GM21786 (cell line): Measurements from ENCODE around the gene GRK6.

ENCODE experiments used
- ATAC-seq: cut with Tn5 transposase; IDR thresholded peaks from one replicate; pipeline ENCODE4 v1.9.1; 2021; ENCODE audit not compliant: unreplicated experiment

The GRK6 gene

DNA sequence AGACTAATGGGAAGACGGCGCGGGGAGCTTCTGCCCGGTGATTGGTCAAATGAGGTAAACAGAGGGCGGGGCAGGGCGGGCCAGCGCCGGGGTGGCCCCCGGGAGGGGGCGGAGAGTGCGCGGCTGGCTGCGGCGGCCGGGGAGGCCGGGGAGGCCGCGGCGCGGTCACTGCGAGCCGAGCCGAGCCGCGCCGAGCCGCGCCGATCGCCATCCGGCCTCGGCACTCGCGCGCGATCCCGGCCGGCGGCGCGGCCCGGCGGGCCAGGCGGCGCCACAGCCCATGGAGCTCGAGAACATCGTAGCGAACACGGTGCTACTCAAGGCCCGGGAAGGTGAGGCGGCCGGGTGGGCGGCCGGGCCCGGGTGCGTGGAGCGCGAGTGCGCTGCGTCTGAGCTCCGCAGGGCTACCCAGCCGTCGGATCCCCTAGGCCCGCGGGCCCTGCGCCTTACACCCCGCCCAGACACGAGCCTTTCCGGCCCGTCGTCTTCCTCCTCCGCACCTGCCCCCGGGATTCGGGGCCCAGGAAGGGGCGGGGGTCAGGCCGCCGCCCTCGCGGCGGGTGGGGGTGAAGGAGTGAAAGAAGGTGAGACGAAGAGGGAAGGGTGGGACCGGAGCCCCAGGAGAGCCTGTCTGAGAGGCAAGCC is at the start of gene GRK6:
Gene GRK6, plus strand, starts transcription at position 111 of the 645 bp plus-strand sequence. Its CDS starts 170 bp downstream, at position 281.
- peak; percentile 0 for ATAC-seq

DNA sequence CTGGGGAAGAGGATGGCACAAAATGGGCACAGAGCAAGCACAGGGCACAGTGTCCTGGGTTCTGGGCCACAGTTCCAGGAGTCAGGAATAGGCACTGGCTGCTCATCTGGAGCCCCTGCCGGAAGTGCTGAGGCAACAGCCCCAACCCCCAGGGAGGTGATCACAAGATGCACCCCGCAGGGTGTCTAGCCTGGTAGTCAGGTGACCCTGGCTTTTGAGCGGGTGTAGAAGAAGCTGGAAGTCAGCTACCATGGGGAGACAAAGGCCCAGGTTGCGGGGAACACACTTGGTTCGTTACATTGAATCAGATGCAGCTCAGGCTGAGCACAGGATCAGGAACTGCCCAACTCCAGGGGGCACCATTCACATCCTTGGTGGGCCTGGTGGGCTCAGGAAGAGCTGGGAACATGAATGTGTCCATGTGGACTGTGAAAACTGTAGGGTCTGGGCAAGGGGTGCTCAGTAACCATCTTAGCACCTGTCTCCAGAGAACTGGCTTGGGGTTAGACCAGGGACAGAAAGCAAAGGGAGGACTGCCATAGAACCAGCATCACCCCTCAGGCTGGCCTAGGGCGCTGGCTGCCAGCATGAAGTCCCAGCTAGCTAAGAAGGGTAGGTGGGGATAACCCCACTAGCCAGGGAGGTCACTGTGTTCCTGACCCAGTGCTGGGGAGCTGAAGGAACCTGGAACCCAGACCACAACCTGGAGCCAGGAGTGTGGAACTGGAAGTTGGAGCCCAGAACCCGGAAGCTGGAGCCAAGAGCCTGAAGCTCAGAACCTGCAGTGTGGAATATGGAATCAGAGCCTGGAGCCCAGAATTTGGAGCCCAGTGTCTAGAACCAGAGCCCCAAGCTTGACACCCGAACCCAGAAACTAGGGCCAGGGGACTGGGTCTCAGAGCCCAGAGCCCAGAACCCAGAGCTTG is 48.4 kb upstream of the GRK6 start:
- ATAC-seq, result no peak

- ATAC-seq, result peak; percentile 77
Measured at GRCh38 chr5:177378884-177379883, 47.3 kb upstream of the GRK6 start.

DNA sequence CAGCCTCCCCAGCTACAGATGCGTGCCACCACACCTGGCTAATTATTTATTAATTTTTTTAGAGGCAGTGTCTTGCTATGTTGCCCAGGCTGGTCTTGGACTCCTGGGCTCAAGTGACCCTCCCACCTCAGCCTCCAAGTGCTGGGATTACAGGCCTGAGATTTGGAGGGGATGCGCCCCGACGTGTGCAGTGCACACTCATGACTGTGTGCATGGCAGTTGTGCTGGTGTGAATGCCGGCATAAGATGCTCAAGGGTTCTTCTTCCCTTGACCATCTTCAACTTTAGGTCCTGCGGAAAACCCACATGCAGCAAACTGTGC is 45.7 kb upstream of the GRK6 start:
- ATAC-seq, result no peak

- ATAC-seq, result no peak
Measured at GRCh38 chr5:177382423-177383029, 44.0 kb upstream of the GRK6 start.

DNA sequence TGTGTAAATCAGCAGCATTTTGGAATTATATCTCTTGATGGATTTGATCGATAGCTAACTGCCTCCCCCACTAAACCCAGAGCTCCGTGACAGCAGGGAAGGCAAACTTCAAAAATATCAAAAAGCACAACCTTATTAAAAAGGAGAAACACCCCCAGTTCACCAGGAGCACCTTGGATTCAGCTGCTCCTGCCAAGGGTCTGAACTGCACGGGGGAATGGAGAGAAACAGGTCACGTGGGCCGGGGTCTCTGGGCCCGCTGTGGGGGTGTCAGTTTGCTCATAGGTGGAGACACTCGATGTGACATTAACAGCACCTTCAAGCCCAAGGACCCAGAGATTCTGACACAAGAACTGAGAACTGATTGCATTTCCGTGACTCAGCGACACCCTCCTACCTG is 43.3 kb upstream of the GRK6 start:
- ATAC-seq, result no peak

DNA sequence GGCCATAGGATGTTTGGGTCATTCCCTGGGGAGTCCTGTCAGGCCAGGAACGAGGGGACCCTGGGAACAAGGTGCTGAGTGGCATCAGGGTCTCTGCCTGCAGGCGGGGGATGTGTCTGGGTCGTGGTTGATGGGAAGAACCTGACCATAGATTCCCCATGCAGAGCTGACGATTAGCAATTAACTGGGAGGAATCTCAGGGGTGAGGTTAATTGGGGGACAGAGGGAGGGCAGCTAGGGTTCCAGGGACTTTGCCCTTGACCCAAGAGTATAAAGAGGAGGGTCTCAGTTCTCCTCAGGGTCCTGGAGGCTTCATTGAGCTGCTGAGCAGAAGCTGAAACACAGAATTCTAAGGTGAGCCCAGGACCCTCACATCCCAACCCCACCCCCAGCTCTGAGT is 42.3 kb upstream of the GRK6 start, which contains the start of gene SLC34A1:
Gene SLC34A1, plus strand, starts transcription at position 301 of the 400 bp plus-strand sequence. CDS start 1,308 bp downstream, outside the sequence.
- ATAC-seq, result no peak

GRCh38 chr5:177385720-177386119 is 40.8 kb upstream of the GRK6 start:
- no peak for ATAC-seq

GRCh38 chr5:177386542-177386941 is 39.9 kb upstream of the GRK6 start:
- ATAC-seq, result no peak

GRCh38 chr5:177387405-177387804 is 39.1 kb upstream of the GRK6 start:
- no peak for ATAC-seq

DNA sequence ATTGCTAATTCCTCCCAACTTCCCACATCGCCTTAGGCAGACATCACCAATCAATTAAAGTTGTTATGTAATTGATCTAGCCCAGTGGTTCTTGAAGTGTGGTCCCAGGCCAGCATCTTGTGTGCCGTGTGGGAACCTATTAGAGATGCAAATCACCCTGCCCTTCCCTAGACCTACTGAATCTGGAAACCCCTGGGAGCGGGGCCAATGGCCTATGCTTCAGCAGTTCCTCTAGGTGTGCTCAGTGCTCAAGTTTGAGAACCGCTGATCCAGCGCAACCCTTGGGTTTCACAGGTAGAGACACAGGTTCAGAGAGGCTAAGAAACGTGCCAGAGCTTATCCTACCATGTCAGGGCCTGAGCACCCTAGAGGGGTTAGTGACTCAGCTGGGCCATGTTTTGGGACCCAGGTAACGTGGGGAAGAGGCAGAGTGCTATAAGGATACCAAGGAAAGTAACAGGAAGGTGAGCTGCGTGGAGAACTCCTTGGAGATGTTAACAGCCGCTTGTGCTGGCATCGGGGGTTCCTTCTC is 37.9 kb upstream of the GRK6 start:
- no peak for ATAC-seq

GRCh38 chr5:177389241-177390169 is 37.0 kb upstream of the GRK6 start:
- peak; percentile 54 for ATAC-seq

GRCh38 chr5:177390363-177391300 is 35.8 kb upstream of the GRK6 start:
- ATAC-seq, result peak; percentile 55

DNA sequence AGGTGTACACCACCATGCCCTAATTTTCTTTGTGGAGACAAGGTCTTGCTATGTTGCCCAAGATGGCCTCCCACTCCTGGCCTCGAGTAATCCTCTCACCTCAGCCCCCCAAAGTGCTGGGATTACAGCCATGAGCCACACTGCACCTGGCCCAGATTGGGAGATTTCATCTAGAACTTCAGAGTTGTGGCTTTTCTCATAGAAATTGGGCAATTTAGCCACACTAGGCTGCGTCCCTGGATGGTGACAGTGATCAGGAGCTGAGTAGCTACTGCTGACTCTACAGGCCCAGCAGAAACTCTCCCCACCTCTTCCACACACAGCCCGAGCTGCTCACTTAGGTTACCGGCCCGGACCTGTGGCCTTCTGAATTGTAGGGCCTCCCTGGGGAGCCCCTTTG is 33.7 kb upstream of the GRK6 start:
- ATAC-seq, result no peak

GRCh38 chr5:177393206-177393765 is 33.2 kb upstream of the GRK6 start:
- no peak for ATAC-seq

DNA sequence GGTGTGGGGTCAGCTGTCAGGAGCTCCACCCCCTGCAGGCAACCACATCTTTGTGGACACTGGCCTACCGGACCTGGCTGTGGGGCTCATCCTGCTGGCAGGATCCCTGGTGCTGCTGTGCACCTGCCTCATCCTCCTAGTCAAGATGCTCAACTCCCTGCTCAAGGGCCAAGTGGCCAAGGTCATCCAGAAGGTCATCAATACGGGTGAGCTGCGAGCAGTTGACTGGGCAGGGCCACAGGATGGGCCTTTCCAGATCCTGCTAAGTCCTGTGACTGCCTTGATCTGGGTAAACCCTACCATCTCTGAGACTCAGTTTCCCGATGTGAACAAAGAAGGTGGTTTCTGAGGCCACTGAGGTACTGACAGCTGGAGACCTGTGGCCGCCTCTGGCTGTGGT is 32.5 kb upstream of the GRK6 start:
- ATAC-seq, result no peak

GRCh38 chr5:177396078-177396477 is 30.4 kb upstream of the GRK6 start:
- ATAC-seq, result no peak

DNA sequence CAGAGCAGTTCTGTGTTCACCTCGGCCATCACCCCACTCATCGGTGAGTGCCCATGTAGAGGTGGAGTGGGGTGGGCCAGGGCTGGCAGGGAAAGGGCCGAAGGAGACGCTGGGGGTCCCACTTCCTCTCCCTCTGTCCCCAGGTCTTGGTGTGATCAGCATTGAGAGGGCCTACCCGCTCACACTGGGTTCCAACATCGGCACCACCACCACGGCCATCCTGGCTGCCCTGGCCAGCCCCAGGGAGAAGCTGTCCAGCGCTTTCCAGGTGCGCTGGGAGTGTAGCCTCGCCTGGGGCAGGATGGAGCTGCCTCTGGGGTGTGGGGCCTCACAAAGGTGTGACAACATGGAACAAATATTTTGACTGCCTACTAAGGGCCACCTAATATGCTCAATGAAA is 29.7 kb upstream of the GRK6 start:
- ATAC-seq, result no peak
